Uterus (tissue), 4 donors: ENCODE data around the gene PLCL1. TPM values are rescaled to one million over a fixed set of nuclear protein-coding genes. Genes with fewer than 3 reads are reported as not detected.
A peak's percentile ranks its signal among the peaks of the same experiment; 100 is the strongest.

Experiments used
- DNase-seq, 2 donors: peaks; one replicate each; pipeline ENCODE4 v3.0.0-alpha.2; 2019 to 2020
- H3K27ac ChIP-seq, 2 donors: fragments of 200-600 bp; sonication (generic); 1 replicate in 1 of 2; 2 replicates in 1 of 2; pipeline ENCODE4 v1.5.1; 2016 to 2018
- H3K27me3 ChIP-seq, 2 donors: fragments of 200-600 bp; sonication (generic); one replicate each; pipeline ENCODE4 v1.5.1; 2018 to 2019; ENCODE audit warnings: control low read depth in 1 of 2
- H3K36me3 ChIP-seq, 2 donors: fragments of 200-600 bp; sonication (generic); one replicate each; pipeline ENCODE4 v1.5.1; 2019; ENCODE audit warnings: control low read depth in 1 of 2
- H3K4me1 ChIP-seq, 2 donors: fragments of 200-600 bp; sonication (generic); one replicate each; pipeline ENCODE4 v1.5.1; 2018 to 2019; ENCODE audit warnings: control low read depth in 1 of 2
- H3K4me3 ChIP-seq, 2 donors: fragments of 200-600 bp; sonication (generic); 1 replicate in 1 of 2; 2 replicates in 1 of 2; pipeline ENCODE4 v1.5.1; 2018 to 2019; ENCODE audit warnings: mild to moderate bottlenecking in 1 of 2
- H3K9me3 ChIP-seq, 2 donors: fragments of 200-600 bp; sonication (generic); one replicate each; pipeline ENCODE4 v1.5.1; 2019; ENCODE audit warnings: control low read depth in 1 of 2
- POLR2A ChIP-seq, 2 donors: fragments of 450-650 bp; IDR thresholded peaks; one replicate each; pipeline ENCODE4 v1.6.1; 2016; ENCODE audit warnings: antibody characterized with exemption in 2 of 2, mild to moderate bottlenecking in 1 of 2, moderate library complexity in 1 of 2
- intact Hi-C: fragments of 100-400 bp; cut with DNase I; formaldehyde crosslinking; loops from one replicate; pipeline ENCODE4 v1.15.1; 2023; ENCODE audit warnings: low total_unique reads
- total RNA-seq, 4 donors: library from RNA; depleted of rRNA in 3 of 4; stranded (reverse); fragments of >200 nt in 3 of 4; gene quantifications; one replicate each; pipeline versions ENCODE4 v1.1.0 to v1.2.4, GENCODE V29; 2014 to 2023
- TF ChIP-seq, protein P1 (sequence below), 4 experiments: fragments of 200-600 bp in 2 of 4; fragments of 450-650 bp in 2 of 4; sonication (generic) in 2 of 4; IDR thresholded peaks; one replicate each; pipeline ENCODE4 v1.5.1; 2016 to 2019; ENCODE audit warnings: antibody characterized with exemption in 4 of 4, mild to moderate bottlenecking in 2 of 4, moderate library complexity in 1 of 4
- donor health status: DM: yes; HTN: yes; CAD: no.

The PLCL1 gene
- total RNA-seq, 4 donors from 2014 or later = 7.3 to 32.5 (median 15.0) TPM

DNA sequence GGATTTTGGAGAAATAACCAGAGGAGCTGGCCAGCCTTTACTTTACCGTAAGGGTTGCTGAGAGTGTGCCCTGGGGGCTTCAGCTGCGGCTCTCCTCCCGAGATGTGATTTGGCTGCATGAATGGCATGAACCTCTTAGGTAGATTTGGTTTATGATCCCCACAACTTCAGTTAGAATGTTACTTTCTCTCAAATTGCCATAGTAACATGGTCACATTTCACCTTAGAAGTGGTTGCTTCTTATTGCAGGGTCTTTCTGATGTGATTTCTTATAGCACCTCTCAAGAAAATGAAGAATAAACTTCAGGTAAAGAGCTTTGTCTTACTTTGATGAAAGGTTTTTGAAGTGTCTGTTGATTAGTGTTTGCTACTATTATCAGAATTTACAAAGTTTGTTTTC is 5.6 kb downstream of the PLCL1 start:
- no peak for TF ChIP-seq POLR2A (IDR thresholded peaks at IDR 0.05)
- TF ChIP-seq, protein P1, sequence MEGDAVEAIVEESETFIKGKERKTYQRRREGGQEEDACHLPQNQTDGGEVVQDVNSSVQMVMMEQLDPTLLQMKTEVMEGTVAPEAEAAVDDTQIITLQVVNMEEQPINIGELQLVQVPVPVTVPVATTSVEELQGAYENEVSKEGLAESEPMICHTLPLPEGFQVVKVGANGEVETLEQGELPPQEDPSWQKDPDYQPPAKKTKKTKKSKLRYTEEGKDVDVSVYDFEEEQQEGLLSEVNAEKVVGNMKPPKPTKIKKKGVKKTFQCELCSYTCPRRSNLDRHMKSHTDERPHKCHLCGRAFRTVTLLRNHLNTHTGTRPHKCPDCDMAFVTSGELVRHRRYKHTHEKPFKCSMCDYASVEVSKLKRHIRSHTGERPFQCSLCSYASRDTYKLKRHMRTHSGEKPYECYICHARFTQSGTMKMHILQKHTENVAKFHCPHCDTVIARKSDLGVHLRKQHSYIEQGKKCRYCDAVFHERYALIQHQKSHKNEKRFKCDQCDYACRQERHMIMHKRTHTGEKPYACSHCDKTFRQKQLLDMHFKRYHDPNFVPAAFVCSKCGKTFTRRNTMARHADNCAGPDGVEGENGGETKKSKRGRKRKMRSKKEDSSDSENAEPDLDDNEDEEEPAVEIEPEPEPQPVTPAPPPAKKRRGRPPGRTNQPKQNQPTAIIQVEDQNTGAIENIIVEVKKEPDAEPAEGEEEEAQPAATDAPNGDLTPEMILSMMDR (IDR thresholded peaks at IDR 0.05) = no peak
- H3K27me3 ChIP-seq = no peaks in the 10 kb centered on the region
- intact Hi-C loops = no loop called here
- no peak for DNase-seq
- no peak overlapping the region for H3K4me3 ChIP-seq
- no peaks in the 10 kb centered on the region for H3K9me3 ChIP-seq
- H3K27ac ChIP-seq = no peak overlapping the region
- no peaks in the 10 kb centered on the region for H3K36me3 ChIP-seq
- no peaks in the 10 kb centered on the region for H3K4me1 ChIP-seq

DNA sequence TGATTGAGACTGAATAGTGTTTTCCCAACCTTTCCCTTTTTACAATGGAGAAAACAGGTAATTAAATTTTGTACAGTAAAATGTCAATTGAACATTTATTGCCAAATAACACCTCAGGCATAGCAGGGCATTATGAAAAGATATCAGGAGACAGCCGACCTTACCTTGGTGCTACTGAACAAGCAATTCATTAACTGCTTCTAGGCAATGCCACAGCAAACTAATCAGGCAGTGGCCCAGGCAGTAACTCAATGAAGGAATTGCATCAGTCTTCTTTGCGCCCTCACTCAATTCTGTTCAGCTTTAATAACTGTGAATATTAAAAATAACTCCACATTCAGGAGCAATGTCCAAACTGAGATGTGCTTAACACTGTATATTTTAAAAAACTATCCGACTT is 6.1 kb downstream of the PLCL1 start:
- TF ChIP-seq, protein P1 (IDR thresholded peaks at IDR 0.05) = no peak
- TF ChIP-seq POLR2A (IDR thresholded peaks at IDR 0.05) = no peak
- Histone ChIP-seq H3K9me3 (no peaks in the 10 kb centered on the region), H3K27ac (no peak overlapping the region), H3K4me3 (no peak overlapping the region), H3K27me3 (no peaks in the 10 kb centered on the region), H3K4me1 (no peaks in the 10 kb centered on the region), H3K36me3 (no peaks in the 10 kb centered on the region)
- intact Hi-C loops = no loop called here
- no peak for DNase-seq

DNA sequence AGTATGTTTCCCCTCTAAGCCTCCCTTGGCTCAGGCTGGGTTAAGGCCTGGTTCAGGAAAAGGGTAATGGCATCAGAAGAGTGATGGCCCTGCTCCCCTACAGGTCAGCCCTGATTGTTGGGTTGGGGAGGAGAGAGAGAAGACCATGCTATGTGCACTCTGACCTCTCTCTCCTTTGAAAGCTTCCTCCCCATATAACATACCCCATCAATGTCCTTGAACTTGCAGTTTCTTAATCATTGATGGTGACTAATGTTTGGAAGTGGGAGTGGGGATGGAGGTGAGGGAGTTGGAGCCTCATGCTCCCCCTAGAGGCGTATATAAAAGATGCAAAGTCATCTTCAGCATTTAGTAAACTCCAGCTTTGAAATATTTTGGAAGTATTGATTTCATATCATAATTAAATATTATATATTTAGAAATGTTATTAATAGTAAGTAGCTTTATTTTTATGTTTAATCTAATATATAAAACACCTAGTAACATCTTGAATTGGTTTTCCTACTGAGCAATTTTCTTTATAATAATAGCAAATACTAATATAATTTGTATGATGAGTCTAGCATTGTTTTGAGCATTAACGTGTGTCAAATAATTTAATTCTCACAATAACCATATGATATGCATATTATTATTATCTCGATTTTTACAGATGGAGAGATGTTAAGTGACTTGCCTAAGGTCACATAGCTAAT is 8.8 kb downstream of the PLCL1 start:
- Histone ChIP-seq H3K27ac (no peak overlapping the region), H3K36me3 (no peaks in the 10 kb centered on the region), H3K27me3 (no peaks in the 10 kb centered on the region), H3K9me3 (no peaks in the 10 kb centered on the region), H3K4me3 (no peak overlapping the region), H3K4me1 (no peaks in the 10 kb centered on the region)
- TF ChIP-seq, protein P1 (IDR thresholded peaks at IDR 0.05) = peak in 3 of 4 experiments; percentile 13 to 56 (median 24)
- TF ChIP-seq POLR2A (IDR thresholded peaks at IDR 0.05) = no peak
- no peak for DNase-seq
- intact Hi-C loops = no loop called here

DNA sequence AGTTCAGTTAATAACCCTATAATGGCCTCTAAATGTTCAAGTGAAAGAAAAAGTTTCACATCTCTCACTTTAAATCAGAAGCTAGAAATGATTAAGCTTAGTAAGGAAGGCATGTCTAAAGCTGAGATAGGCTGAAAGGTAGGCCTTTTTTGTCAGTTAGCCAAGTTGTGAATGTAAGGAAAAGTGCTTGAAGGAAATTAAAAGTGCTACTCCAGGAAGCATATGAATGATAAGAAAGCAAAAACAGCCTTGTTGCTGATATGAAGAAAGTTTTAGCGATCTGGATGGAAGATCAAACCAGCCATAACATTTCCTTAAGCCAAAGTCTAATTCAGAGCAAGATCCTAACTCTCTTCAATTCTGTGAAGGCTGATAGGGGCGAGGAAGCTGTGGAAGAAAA is 10.1 kb downstream of the PLCL1 start:
- DNase-seq = no peak
- TF ChIP-seq, protein P1 (IDR thresholded peaks at IDR 0.05) = no peak
- no peak for TF ChIP-seq POLR2A (IDR thresholded peaks at IDR 0.05)
- H3K9me3 ChIP-seq = no peaks in the 10 kb centered on the region
- no peak overlapping the region for H3K4me3 ChIP-seq
- H3K27ac ChIP-seq = no peak overlapping the region
- H3K27me3 ChIP-seq = no peaks in the 10 kb centered on the region
- H3K36me3 ChIP-seq = no peaks in the 10 kb centered on the region
- intact Hi-C loops = no loop called here
- no peaks in the 10 kb centered on the region for H3K4me1 ChIP-seq

GRCh38 chr2:197821550-197822289 is 17.3 kb downstream of the PLCL1 start:
- no peak for DNase-seq
- intact Hi-C loops = no loop called here
- Histone ChIP-seq H3K4me3 (no peak overlapping the region), H3K4me1 (no peaks in the 10 kb centered on the region), H3K9me3 (no peaks in the 10 kb centered on the region), H3K36me3 (no peaks in the 10 kb centered on the region), H3K27me3 (no peaks in the 10 kb centered on the region), H3K27ac (no peak overlapping the region)
- TF ChIP-seq, protein P1 (IDR thresholded peaks at IDR 0.05) = no peak
- no peak for TF ChIP-seq POLR2A (IDR thresholded peaks at IDR 0.05)
